ENCODE data around the gene CMSS1.

CMSS1 gene

GRCh38 chr3:100102757-100103156, 285.1 kb downstream of the CMSS1 start (continued):
- no peak for TF ChIP-seq POU6F1 (CRISPR knock-in tag; IDR thresholded peaks at IDR 0.05; ENCODE audit: borderline replicate concordance, low read depth)

GRCh38 chr3:100103558-100104441, 286.1 kb downstream of the CMSS1 start:
- no peak for ATAC-seq

GRCh38 chr3:100104442-100104798, 286.8 kb downstream of the CMSS1 start:
- ATAC-seq, result no peak
- TF ChIP-seq ZNF565 (CRISPR knock-in tag; conservative IDR thresholded peaks at IDR 0.05; ENCODE audit: low read depth), result no peak
- TF ChIP-seq ARNTL (CRISPR knock-in tag; IDR thresholded peaks at IDR 0.05; ENCODE audit: borderline replicate concordance, low read depth), result no peak
- TF ChIP-seq TOX (CRISPR knock-in tag; IDR thresholded peaks at IDR 0.05; ENCODE audit: borderline replicate concordance), result no peak
- no peak for TF ChIP-seq ESRRG (CRISPR knock-in tag; IDR thresholded peaks at IDR 0.05)
- TF ChIP-seq ZFP30 (CRISPR knock-in tag; IDR thresholded peaks at IDR 0.05), result no peak
- no peak for TF ChIP-seq ZNF8 (CRISPR knock-in tag; IDR thresholded peaks at IDR 0.05)
- no peak for TF ChIP-seq PATZ1 (CRISPR knock-in tag; IDR thresholded peaks at IDR 0.05; ENCODE audit: borderline replicate concordance)
- TF ChIP-seq CREB5 (CRISPR knock-in tag; IDR thresholded peaks at IDR 0.05; ENCODE audit: low read depth), result no peak
- TF ChIP-seq ZFP3 (CRISPR knock-in tag; IDR thresholded peaks at IDR 0.05), result no peak
- no peak for TF ChIP-seq RARB (CRISPR knock-in tag; IDR thresholded peaks at IDR 0.05)
- no peak for TF ChIP-seq BACH2 (CRISPR knock-in tag; IDR thresholded peaks at IDR 0.05; ENCODE audit: borderline replicate concordance)

More at GRCh38 chr3:100103558-100104441, 286.1 kb downstream of the CMSS1 start:
- no peak for TF ChIP-seq ZNF565 (CRISPR knock-in tag; conservative IDR thresholded peaks at IDR 0.05; ENCODE audit: low read depth)
- TF ChIP-seq ZNF8 (CRISPR knock-in tag; IDR thresholded peaks at IDR 0.05), result no peak
- TF ChIP-seq BACH2 (CRISPR knock-in tag; IDR thresholded peaks at IDR 0.05; ENCODE audit: borderline replicate concordance), result no peak
- no peak for TF ChIP-seq RARB (CRISPR knock-in tag; IDR thresholded peaks at IDR 0.05)
- no peak for TF ChIP-seq TSHZ2 (CRISPR knock-in tag; IDR thresholded peaks at IDR 0.05)
- no peak for TF ChIP-seq ESRRG (CRISPR knock-in tag; IDR thresholded peaks at IDR 0.05)
- TF ChIP-seq CSDC2 (CRISPR knock-in tag; IDR thresholded peaks at IDR 0.05), result no peak
- TF ChIP-seq GLIS3 (CRISPR knock-in tag; IDR thresholded peaks at IDR 0.05), result no peak
- no peak for TF ChIP-seq TOX (CRISPR knock-in tag; IDR thresholded peaks at IDR 0.05; ENCODE audit: borderline replicate concordance)
- no peak for TF ChIP-seq PATZ1 (CRISPR knock-in tag; IDR thresholded peaks at IDR 0.05; ENCODE audit: borderline replicate concordance)

- TF ChIP-seq ZFP30 (CRISPR knock-in tag; IDR thresholded peaks at IDR 0.05), result no peak
Measured at GRCh38 chr3:100104817-100105413, 287.3 kb downstream of the CMSS1 start.

More at GRCh38 chr3:100104817-100105413, 287.3 kb downstream of the CMSS1 start:
- no peak for ATAC-seq

Measured in SK-N-SH treated with all-trans-retinoic acid at 6 μM for 48 hours (cell line).